Mucosa of stomach (tissue), 1 donor: ENCODE measurements around the gene EFCAB10.

Source experiments
- H3K27me3 ChIP-seq: one replicate; pipeline ENCODE4 v1.7.0; 2013; ENCODE audit warnings: mild to moderate bottlenecking, low read length; ENCODE audit not compliant: control insufficient read depth, insufficient read depth
- H3K36me3 ChIP-seq: one replicate; pipeline ENCODE4 v1.7.0; 2013; ENCODE audit warnings: low read length; ENCODE audit not compliant: control insufficient read depth, insufficient read depth
- H3K4me1 ChIP-seq: one replicate; pipeline ENCODE4 v1.7.0; 2013; ENCODE audit warnings: mild to moderate bottlenecking, low read length; ENCODE audit not compliant: control insufficient read depth, insufficient read depth
- H3K4me3 ChIP-seq: one replicate; pipeline ENCODE4 v1.7.0; 2013; ENCODE audit warnings: low read length
- H3K9ac ChIP-seq: one replicate; pipeline ENCODE4 v1.7.0; 2013; ENCODE audit warnings: mild to moderate bottlenecking, low read length, moderate library complexity
- H3K9me3 ChIP-seq: one replicate; pipeline ENCODE4 v1.7.0; 2013; ENCODE audit warnings: mild to moderate bottlenecking, low read length, moderate library complexity; ENCODE audit not compliant: control insufficient read depth
- donor health status: Pancreatic carcinoma.

Gene EFCAB10

GRCh38 chr7:105591522-105591921 is 10.2 kb upstream of the EFCAB10 start:
- H3K4me1 ChIP-seq, result no peaks in the 10 kb centered on the region
- no peak overlapping the region for H3K9ac ChIP-seq
- H3K9me3 ChIP-seq, result no peaks in the 10 kb centered on the region
- H3K4me3 ChIP-seq, result no peak overlapping the region
- H3K36me3 ChIP-seq, result no peaks in the 10 kb centered on the region
- H3K27me3 ChIP-seq, result no peaks in the 10 kb centered on the region

- no peak overlapping the region for H3K4me3 ChIP-seq
- no peaks in the 10 kb centered on the region for H3K36me3 ChIP-seq
- no peak overlapping the region for H3K9ac ChIP-seq
- H3K9me3 ChIP-seq, result no peaks in the 10 kb centered on the region
- H3K27me3 ChIP-seq, result no peaks in the 10 kb centered on the region
- H3K4me1 ChIP-seq, result no peaks in the 10 kb centered on the region
These were observed 9.5 kb upstream of the EFCAB10 start for GRCh38 chr7:105590793-105591192.

GRCh38 chr7:105589356-105590077 is 8.2 kb upstream of the EFCAB10 start:
- H3K9me3 ChIP-seq, result no peaks in the 10 kb centered on the region
- no peak overlapping the region for H3K4me3 ChIP-seq
- no peaks in the 10 kb centered on the region for H3K27me3 ChIP-seq
- no peaks in the 10 kb centered on the region for H3K4me1 ChIP-seq
- no peak overlapping the region for H3K9ac ChIP-seq
- no peaks in the 10 kb centered on the region for H3K36me3 ChIP-seq

- Histone ChIP-seq H3K36me3 (no peaks in the 10 kb centered on the region), H3K4me3 (no peak overlapping the region), H3K9me3 (no peaks in the 10 kb centered on the region), H3K9ac (no peak overlapping the region), H3K27me3 (no peaks in the 10 kb centered on the region), H3K4me1 (no peaks in the 10 kb centered on the region)
These were observed 6.8 kb upstream of the EFCAB10 start for GRCh38 chr7:105587909-105588635.

- Histone ChIP-seq H3K36me3 (no peaks in the 10 kb centered on the region), H3K4me1 (peaks cover 3% of the 10 kb centered on the region), H3K4me3 (no peak overlapping the region), H3K9ac (no peak overlapping the region), H3K9me3 (no peaks in the 10 kb centered on the region), H3K27me3 (no peaks in the 10 kb centered on the region)
These were observed 4.7 kb upstream of the EFCAB10 start for GRCh38 chr7:105585850-105586500.

- no peak overlapping the region for H3K4me3 ChIP-seq
- no peaks in the 10 kb centered on the region for H3K27me3 ChIP-seq
- peaks cover 4% of the 10 kb centered on the region for H3K4me1 ChIP-seq
- H3K9me3 ChIP-seq, result no peaks in the 10 kb centered on the region
- no peak overlapping the region for H3K9ac ChIP-seq
- H3K36me3 ChIP-seq, result no peaks in the 10 kb centered on the region
These were observed 2.9 kb upstream of the EFCAB10 start for GRCh38 chr7:105584165-105584564.

GRCh38 chr7:105583061-105583460 is 1.8 kb upstream of the EFCAB10 start:
- Histone ChIP-seq H3K9ac (no peak overlapping the region), H3K27me3 (no peaks in the 10 kb centered on the region), H3K36me3 (no peaks in the 10 kb centered on the region), H3K4me3 (no peak overlapping the region), H3K9me3 (no peaks in the 10 kb centered on the region), H3K4me1 (peaks cover 4% of the 10 kb centered on the region)

GRCh38 chr7:105580022-105580740 is 1.1 kb downstream of the EFCAB10 start:
- Histone ChIP-seq H3K4me1 (peaks cover 4% of the 10 kb centered on the region), H3K36me3 (no peaks in the 10 kb centered on the region), H3K9ac (no peak overlapping the region), H3K27me3 (no peaks in the 10 kb centered on the region), H3K9me3 (no peaks in the 10 kb centered on the region), H3K4me3 (no peak overlapping the region)

GRCh38 chr7:105578496-105578895 is 2.8 kb downstream of the EFCAB10 start:
- Histone ChIP-seq H3K9ac (no peak overlapping the region), H3K4me1 (peaks cover 4% of the 10 kb centered on the region), H3K9me3 (no peaks in the 10 kb centered on the region), H3K36me3 (no peaks in the 10 kb centered on the region), H3K27me3 (no peaks in the 10 kb centered on the region), H3K4me3 (no peak overlapping the region)

GRCh38 chr7:105577251-105577650 is 4.0 kb downstream of the EFCAB10 start:
- H3K4me1 ChIP-seq, result peaks cover 4% of the 10 kb centered on the region
- H3K27me3 ChIP-seq, result no peaks in the 10 kb centered on the region
- no peak overlapping the region for H3K4me3 ChIP-seq
- H3K9ac ChIP-seq, result no peak overlapping the region
- H3K36me3 ChIP-seq, result no peaks in the 10 kb centered on the region
- no peaks in the 10 kb centered on the region for H3K9me3 ChIP-seq

- no peaks in the 10 kb centered on the region for H3K36me3 ChIP-seq
- H3K4me3 ChIP-seq, result no peak overlapping the region
- no peaks in the 10 kb centered on the region for H3K9me3 ChIP-seq
- H3K4me1 ChIP-seq, result no peaks in the 10 kb centered on the region
- no peaks in the 10 kb centered on the region for H3K27me3 ChIP-seq
- no peak overlapping the region for H3K9ac ChIP-seq
These were observed 9.4 kb downstream of the EFCAB10 start for GRCh38 chr7:105571891-105572290.

- H3K36me3 ChIP-seq, result peaks cover 4% of the 10 kb centered on the region
- H3K27me3 ChIP-seq, result no peaks in the 10 kb centered on the region
- H3K4me1 ChIP-seq, result no peaks in the 10 kb centered on the region
- no peaks in the 10 kb centered on the region for H3K9me3 ChIP-seq
- H3K4me3 ChIP-seq, result no peak overlapping the region
- no peak overlapping the region for H3K9ac ChIP-seq
These were observed 13.5 kb downstream of the EFCAB10 start for GRCh38 chr7:105567821-105568220.
